Suprapubic skin (tissue), 3 donors: ENCODE data around the gene MRPS18A.

Source experiments
- CTCF ChIP-seq, 2 donors: fragments of 200-600 bp in 1 of 2; fragments of 450-650 bp in 1 of 2; sonication (generic) in 1 of 2; IDR thresholded peaks; one replicate each; pipeline ENCODE4 v1.5.1; 2016 to 2019; ENCODE audit warnings: antibody characterized with exemption in 2 of 2, mild to moderate bottlenecking in 1 of 2, moderate library complexity in 1 of 2
- POLR2A ChIP-seq, 2 donors: fragments of 450-650 bp; IDR thresholded peaks; one replicate each; pipeline ENCODE4 v1.6.1; 2017; ENCODE audit warnings: antibody characterized with exemption in 2 of 2, mild to moderate bottlenecking in 2 of 2, moderate library complexity in 2 of 2

- TF ChIP-seq CTCF (IDR thresholded peaks at IDR 0.05) (peak; percentile 21 to 47), POLR2A (IDR thresholded peaks at IDR 0.05) (no peak)
Observed at GRCh38 chr6:43668151-43669028, 19.2 kb downstream of the MRPS18A start.
